NT2/D1 (cell line): ENCODE measurements around the gene FRY.

Experiments used
- SUZ12 ChIP-seq: IDR thresholded peaks from 2 replicates; pipeline ENCODE4 v1.6.1; 2011; ENCODE audit not compliant: insufficient read length, insufficient read depth; ENCODE audit errors: extremely low read depth
- YY1 ChIP-seq: IDR thresholded peaks from 2 replicates; pipeline ENCODE4 v1.6.1; 2011; ENCODE audit not compliant: insufficient read length, insufficient read depth
- ZNF274 ChIP-seq: IDR thresholded peaks from 2 replicates; pipeline ENCODE4 v1.6.1; 2011; ENCODE audit warnings: mild to moderate bottlenecking, low read depth, low read length

GRCh38 chr13:32300920-32301319 lies 269.3 kb downstream of the FRY start:
- no peak for TF ChIP-seq SUZ12
- TF ChIP-seq YY1, result no peak
- no peak for TF ChIP-seq ZNF274
